Stimulated activated CD4-positive, alpha-beta T cell treated with anti-CD3 and anti-CD28 coated beads, Interleukin-2, amount 100 ng/mL, for 48 hours (primary cell): ENCODE measurements around the gene LHX1.

Experiments used
- DNase-seq, 2 donors: peaks; one replicate each; pipeline ENCODE4 v3.0.0-alpha.2; 2020

Gene LHX1

DNA sequence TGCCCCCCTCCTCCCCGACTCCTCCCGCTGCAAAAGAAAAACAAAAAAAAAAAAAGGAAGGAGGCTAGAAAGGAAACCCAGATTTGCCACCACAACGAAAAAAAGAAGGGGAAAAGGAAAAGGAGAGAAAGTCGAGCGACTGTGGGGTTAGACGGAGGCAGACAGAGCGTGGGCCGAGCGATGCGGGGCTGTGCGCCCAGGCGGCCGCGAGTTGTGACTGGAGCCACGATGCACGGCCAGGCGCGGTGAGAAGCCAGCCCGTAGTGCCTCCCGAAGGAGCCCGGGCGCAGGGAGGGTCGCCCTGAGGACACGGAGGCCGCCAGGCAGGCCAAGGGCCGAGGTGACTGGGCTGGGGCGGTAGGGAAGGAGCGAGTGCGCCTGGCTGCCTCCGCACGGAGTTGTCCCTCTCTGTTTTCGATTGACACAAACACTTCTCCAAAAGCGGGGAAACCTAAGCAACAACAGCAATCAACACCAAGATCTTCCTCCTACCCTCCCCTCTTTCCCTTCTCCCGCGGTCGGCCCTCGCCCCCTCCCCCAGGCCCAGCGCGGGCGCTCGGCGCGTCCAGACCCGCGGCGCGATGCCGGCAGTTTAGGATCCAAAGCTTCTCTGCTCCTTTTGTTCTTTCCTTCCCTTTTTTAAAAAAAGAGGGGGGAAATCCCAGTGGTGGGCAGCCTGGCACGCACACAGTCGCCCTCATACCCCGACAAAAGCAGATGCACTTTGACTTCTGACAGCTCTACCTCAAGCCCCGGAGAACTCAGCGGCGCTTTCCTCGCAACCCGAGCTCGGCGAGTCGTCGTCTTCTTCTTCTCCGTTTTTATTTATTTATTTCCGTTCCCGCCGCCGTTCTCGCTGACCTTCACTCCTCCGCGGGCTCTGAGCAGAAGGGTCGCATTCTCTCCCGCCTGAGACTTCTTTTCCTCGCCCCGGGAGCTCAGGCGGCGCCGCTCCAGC lies at the start of gene LHX1:
TSS of gene LHX1 (plus strand) at position 475 of the 958 bp plus-strand sequence. CDS start 723 bp downstream, outside the sequence.
- DNase-seq: no peak

DNA sequence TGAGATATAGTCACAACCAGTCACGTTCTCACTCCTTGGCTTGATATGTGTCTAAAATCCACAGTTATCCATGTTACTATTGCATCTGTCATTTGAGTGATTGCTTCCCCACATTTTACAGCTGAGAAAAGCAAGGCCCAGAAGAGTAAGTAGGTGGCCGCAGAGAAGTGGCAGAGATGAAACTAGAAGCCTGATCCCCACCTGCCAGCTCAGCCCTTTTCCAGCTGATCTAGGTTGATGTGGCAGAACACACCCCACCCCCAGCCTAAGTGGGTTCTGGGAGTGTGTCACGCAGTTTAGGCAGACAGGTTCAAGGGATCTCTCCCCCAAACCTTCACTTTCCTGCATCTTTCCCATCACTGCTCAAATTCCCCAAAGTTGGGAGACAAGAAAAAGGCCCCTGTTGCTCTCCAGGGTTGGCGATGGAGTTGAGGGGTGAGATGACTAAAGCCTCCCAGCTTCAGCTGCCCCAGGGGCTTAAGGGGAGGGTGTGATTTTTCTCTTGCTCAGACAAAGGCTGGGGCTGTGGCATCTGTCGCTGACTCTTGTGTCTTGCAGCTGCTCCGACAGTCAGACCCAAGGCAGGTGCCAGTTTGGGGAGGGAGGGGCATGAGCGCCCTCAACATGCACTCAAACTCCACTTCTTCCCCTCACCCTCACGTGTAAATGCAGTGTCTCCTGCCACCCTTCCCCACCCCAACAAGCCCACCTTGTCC lies 48.9 kb upstream of the LHX1 start:
- DNase-seq: no peak

DNA sequence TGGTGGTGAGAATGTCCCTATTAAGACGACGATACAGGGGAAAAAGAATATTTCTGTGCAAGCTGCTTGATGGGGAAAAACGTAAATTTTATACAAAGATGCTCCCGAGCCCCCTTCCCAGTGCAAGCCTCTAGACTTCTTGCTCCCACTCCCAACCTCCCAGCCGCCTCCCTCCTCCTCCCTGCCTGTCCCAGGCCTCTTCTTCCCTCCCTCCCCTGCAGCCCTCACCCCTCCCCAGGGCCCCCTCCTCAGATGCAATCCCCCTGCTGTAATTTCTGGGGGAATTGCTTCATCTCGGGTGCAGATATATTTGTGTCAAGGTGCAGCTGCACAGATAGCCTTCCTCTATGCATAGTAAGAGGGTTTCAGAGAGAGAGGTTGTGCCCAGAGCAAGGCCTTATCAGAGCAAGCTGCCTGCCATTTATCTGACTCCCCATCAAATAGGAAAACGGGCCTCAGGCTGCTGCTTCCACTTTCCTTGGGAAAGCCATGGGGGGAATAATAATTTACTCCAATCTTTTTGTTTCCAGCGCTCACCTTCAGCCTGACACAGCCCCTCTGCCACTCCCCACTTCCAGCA lies 47.4 kb upstream of the LHX1 start:
- no peak for DNase-seq

DNA sequence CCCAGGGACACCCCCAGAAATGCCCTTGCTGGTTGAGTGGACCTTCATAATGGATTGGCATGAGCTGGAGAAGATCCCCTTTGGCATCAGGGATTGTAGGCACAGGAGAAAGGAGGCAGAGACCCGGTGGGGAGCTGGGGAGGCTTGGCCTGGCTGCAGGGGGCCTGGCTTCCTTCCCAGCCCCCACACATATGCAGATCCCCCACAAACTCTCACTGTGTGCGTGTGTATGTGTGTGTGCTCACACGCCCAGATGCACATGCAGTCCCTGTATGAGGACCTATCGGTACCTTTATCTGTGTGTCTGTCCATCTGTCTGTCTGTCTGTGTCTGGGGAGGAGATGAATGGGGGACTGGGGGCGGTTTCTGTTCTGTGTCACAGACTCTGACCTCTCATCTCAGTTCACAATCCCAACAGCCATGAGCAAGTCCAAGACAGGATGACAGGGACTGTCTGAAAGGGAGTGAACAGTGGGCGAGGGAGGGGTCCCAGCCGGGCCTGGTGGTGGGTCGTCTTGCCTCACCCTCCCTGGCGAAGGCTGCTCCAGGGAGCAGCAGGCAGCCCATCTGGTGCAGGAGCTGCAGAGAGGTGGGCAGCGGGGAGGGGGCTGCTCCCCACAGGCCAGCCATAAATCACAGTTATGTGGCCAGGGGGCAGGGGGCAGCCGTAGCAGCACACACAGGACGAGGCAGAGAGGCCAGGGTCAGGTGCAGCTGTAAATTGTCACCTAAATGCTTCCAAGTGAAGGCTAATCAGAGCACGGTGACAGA lies 46.7 kb upstream of the LHX1 start:
- DNase-seq: no peak

DNA sequence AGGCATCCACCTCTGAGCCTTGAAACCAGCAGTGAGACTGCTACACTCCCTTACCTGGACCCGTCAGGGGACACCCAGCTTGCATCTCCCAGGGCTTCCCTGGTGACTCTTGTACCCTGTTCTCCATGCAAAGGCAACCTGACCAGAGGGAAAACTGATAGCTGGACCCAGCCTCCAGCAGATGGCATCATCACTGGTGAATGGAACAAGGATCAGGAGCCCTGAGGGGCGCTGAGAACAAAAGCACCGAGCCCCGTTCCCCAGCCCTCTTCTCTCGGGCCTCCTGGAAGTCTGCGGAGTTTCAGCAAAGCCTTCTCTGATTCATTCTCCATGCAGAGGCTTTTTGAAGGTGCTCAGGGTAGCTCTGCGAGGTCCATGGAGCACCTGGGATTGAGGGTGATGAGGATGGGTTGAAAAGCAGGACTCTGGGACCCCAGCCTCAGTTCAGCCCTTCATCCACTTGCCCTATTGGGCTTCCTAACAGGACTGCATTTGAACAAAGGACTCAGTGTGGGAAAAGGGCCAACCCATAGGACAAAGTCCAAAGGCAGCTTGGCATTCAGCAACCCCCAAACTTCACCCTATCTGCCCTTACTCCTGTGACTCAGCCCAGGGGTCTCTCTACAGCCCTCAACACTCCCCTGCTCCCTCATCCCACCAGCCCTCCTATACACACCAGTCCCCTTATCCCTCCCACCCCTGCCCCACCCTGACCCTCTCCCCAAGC lies 45.0 kb upstream of the LHX1 start:
- DNase-seq: no peak

DNA sequence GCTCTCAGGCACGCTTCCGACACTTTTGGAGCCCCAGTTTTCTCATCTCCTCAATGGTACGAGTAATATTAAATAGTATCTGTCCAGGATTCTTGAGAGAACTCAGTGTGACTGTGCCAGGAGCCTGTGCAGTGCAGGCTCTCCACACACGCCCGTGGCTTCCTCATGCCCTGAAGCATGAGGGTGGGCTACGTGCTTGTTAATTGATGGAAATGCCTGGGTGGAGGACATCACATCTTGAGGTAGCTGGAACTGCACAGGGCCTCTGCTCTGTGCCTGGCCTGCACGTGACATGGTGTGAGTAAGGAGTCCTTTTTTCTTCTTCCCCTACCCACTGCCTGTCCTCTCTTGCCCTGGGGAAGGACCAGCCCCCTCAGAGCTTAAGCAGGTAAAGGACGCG lies 43.1 kb upstream of the LHX1 start:
- no peak for DNase-seq

DNA sequence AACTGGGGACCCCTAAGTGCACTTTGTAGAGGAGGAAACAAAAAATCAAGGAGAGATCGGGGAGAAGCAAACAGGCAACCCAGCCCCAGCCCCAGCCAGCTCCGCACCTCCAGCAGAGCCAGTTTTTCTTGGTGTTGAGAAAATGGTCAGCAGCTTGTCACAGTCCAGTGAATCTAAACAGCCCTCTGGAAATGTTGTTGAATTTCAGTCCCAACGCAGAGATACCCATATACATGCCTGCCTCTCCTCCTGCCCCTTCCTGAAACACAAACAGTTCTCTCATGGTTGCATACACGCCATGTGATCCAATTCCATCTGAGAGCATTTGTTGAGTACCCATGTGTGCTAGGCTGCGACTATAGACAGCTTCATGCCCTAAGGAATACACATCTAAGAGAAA lies 42.4 kb upstream of the LHX1 start:
- DNase-seq: no peak

DNA sequence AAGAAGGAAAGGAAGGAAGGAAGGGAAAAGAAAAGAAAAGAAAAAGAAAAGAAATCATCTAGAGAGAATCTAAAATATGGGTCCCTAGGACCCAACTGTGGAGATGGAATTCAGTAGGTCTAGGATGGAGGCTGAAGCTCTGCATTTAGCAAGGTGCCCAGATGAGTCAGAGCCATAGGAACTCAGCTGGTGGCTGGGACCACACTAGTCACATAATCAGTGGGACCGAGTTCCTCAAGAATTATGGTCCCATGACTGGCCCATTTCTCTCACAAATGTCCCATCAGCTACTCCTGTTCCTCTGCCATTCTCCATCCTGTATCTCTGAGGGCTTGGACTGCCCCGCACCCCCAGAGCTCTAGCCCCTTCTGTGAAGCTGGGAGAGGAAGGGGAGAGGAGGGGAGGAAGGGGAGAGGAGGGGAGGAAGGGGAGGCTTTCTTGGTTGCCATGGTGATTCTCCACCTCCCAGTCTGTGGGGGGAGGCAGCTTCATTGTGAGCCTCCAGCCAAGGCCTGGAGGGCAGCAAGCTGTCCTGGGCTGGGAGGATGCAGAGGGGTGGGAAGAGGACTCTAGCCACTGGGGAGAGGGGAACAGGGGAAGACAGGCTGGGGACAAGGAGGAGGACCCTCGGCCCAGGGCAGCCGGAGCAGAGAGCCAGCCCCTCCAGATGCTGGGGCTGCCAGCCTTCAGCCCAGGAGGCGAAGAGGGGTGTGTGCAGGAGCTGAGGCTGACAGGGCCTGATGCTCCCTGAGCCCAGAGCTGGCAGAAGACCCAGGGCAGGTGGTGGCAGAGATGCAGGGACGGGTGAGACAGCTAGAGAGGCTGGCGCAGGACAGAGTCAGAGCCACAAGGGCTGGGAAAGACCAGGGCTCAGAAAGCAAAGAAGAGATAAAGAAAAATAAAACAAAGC lies 37.8 kb upstream of the LHX1 start:
- DNase-seq: no peak

DNA sequence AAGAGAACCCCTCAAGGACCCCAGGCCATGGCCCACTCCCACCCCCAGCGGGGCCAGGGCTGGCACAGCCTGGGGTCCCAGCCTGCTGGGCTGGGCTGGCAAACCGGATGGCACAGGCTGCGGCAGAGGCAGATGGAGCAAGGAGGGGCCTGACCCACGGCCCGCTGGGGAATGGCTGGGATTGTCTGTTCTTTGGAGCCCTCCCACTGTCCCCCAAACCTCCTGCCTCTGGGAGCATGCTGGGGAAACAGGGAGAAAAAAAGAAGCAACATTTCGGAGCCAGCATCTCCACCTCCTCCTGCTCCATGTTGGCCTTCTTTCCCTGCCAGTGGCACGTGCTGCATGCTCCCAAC lies 37.1 kb upstream of the LHX1 start:
- no peak for DNase-seq

DNA sequence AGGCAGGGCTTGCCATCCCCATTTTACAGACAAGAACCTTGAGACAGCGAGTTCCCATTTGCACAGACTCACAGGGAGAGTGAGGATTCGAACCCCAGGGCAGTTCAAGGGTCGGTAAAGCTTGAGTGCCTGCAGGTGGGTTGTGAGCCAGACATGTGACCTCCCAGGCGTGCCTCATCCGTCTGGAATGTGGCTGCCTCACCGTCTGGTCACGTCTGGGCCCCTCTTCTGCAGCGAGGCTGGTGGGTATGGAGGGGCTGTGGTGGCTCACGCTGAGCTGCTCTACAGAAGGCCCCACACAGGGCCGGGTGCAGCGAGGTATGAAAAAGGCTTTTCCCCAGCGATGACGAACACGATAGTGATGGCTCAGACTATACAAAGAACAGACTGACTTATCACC lies 35.8 kb upstream of the LHX1 start:
- no peak for DNase-seq

DNA sequence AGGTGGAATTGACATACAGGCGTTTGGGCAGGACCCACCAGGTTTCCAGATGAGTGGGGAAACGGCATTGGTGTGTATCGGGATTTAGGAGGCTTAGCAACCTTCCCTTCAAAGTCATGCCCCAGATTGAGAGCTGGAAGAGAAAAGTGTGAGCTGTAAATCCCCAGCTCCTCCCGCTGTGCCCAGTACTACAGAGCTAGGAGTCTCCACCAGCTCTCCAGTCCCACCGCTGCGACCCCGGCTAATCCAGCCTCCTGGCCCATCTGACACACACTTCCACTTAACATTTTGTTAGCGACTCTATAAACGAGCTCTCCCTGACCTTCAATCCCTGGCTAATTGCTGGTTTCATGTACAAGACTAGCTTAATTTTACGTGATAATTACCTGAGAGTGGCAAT lies 29.9 kb upstream of the LHX1 start:
- no peak for DNase-seq

DNA sequence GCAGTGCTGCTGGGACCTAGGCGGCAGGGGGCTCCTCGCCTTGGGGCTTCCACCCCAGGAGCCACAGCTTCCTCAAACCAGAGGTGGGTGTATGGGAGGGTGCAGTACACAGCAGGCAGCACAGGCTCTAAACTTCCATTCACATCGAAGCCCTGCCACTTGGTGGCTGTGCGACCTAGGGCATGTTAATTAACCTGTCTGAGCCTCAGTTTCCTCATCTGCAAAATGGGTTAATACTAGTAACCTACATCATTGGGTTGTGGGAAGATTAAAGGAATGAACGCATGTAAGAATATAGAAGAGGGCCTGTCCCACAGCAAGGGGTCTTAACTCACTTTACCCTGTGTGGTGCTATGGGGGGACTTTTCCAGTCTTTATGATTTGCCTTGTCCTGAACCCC lies 26.8 kb upstream of the LHX1 start:
- DNase-seq: no peak

DNA sequence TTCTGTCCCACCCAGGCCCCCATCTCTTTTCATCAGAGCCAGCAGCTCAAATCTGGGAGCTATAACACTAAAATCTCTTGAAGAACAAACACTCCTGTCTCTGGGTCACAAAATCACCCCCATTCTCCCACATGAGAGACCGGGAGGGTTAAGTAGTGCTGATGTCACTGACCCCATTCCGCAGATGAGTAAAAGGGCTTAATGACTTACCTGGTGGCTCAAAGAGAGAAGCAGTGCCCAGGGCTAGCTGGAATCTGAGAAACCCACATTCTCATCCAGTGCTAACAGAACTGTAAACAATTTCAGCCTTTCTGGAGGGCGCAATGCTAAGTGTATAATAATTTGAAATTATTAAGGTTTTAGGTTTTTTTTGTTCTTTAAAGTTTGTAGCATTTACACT lies 26.3 kb upstream of the LHX1 start:
- DNase-seq: no peak

DNA sequence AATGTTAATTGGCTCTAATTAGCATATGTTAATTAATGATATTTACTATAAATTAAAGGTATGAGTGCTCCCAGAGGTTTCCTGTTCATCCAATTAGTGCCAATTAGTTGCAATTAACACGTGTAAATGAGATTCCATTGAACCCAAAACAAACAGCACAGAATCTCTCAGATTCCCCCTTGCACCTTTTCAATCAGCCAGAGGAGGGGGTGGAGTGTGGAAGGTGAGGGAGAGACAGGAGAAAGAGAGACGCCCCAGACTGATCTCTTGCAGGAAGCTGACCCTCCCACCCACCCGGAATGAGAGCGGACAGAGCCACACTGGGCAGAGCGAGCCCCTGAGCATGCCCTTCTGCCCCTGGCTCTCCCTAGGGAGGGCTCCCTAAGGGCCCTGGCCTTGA lies 24.1 kb upstream of the LHX1 start:
- no peak for DNase-seq

DNA sequence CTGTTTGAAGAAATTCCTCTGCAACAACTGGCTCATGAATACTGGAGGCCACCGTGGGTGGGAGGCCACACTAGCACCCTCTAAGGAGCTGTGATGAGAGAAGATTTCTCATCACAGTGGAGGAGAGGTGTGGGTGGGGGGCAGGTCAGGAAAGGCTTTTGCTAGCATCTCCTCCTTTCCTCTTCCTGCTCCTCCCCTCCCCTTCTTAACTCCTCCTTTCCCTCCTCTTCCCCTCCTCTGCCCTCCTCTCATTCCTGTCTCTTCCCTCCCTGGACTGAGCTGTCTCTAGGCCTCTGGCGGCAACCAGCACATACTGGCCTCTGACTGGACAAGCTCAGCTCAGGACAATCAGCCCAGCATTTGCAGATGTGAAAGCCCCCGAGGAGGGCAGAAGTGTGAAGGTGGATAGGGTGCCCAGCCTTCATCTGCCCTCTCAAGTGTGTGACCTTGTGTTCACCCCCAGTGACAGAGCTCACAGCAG lies 19.0 kb upstream of the LHX1 start:
- no peak for DNase-seq

DNA sequence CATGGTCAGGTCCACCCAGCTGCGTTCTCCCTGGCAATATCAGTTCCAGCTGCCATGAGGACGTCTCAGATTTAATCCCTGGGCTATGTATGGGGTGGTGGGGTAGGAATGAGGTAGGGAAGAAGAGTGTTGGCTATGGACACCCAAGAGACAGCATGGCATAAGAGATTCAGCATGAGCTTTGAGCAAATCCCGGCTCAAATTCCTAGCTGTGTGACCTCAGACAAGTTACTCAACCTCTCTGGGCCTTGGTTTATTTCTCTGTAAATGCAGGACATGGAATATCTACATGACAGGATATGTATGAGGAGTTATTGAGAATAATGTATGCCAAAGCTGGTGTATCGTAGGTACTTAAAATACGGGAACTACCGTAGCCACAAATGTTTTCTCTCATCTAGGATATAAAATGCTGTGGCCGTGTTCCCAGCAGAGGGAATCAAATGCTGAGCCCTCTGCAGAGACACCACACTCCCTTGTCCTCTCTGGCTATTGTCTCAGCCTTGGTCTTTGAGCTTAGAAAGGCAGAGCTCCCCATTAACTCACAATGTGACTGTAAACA lies 17.8 kb upstream of the LHX1 start:
- DNase-seq: no peak

DNA sequence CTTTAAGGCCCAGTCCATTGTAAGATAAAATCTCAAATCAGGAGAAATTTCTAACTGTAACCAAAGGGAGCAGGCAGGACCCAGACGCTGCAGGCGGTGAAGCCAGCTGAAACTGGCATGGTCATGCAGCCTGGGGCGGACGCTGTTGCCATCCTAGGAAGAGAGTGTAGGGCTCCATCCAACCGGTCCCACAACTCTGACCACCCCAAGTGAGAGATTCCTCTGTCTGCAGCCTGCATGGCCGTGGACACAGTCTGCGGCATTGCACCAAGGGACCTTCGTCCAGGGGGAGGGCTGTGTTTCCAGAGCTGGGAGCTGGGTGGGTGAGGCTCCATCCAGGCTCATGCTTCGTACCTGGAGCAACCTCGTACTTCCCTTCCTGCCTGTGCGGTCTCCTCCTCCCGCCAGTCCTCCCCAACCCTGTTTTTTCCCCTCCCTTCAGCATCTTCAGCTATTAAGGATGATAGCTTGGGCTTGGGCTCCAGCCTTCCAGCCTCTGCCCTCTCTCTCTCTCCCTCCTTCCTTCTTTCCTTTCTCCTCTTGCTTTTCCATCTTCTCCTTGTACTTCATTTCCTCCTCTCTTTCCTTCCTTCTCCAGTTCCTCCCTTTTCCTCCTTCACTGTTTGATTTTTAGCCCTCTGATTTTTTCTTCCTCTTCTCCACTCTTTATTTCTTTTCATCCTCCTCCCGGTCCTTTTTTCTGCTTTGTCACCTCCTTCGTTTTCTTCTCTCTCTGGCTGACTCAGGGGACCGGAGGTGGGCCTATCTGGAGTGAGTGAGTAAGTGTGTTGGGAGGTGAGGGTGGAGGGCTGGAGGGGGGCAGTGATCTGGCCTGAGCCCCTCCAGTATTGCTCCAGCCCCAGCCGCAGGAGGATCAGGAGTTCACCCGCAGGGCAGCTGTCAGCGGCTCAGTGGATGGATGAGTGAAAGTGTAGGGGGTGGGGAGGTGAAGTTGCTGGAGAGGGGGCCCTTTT lies 17.0 kb upstream of the LHX1 start:
- DNase-seq: no peak

DNA sequence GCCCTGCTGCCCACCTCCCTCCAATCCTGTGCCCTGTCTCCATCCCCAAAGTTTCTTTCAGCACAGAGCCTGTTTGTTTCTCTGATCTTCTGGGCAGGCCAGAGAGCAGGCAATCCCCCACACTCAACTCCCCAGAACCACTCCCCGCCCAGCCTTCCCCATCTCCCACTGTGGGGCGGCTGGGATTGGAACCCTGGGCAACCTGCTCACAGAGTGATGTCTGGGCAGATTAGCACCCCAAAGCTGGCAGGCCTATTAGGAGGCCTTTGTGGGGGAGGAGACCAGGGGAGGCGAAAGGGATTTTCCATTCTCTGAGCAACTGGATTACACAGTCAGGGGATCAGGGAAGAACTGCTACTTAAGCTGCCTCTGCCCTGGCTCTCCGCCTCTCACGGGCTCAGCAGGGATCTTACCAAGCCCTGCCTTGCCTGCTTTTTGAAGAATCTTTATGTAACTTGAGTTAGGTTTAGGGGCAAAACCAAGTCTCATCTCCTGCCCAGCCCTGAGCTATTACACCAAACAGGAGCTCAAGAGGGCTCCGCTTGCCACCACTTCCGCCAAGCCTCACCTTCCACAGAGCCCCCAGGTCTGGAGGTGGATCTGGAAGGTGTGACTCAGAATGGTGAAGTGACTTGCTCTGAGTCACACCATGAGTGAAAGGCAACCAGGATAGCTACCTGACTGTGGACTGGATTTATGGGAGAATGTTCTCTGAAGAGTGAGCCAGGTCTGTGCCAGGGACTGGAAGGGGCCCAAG lies 16.0 kb upstream of the LHX1 start:
- DNase-seq: peak; percentile 54 to 55

DNA sequence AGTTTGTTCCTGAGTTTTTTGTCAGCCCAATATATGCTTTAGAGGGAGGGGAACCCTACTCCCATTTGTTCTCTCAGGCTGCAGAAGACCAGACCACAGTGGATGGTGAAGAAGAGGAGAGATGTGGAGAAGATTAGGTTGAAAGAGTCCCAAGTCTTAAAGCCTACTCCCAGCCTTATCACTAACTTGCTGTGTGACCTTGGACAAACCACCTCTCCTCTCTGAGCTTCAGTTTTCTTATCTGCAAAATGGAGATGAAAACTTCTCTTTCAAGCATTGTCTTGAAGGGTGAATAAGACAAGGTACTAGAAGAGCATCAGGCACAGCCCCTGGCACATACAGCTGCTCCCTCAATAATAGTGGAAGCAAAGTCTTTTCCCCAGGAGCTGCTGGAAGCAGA lies 15.1 kb upstream of the LHX1 start:
- DNase-seq: no peak
